Peyer's patch (tissue), 4 donors: ENCODE data around the gene C2orf92. TPM values are rescaled to one million over a fixed set of nuclear protein-coding genes. Genes with fewer than 3 reads are reported as not detected.

Experiments
- DNase-seq, 3 donors: peaks; one replicate each; pipeline ENCODE4 v3.0.0-alpha.2; 2017 to 2019
- H3K27ac ChIP-seq, 4 donors: fragments of 200-600 bp; sonication (generic); one replicate each; pipeline ENCODE4 v1.5.1; 2016 to 2019
- H3K27me3 ChIP-seq, 2 donors: fragments of 200-600 bp; sonication (generic); one replicate each; pipeline ENCODE4 v1.5.1; 2019
- H3K36me3 ChIP-seq, 3 donors: fragments of 200-600 bp; sonication (generic); one replicate each; pipeline ENCODE4 v1.5.1; 2016 to 2019
- H3K4me1 ChIP-seq, 4 donors: fragments of 200-600 bp; sonication (generic); one replicate each; pipeline ENCODE4 v1.5.1; 2016 to 2019
- H3K4me3 ChIP-seq, 4 donors: fragments of 200-600 bp; sonication (generic); 1 replicate in 3 of 4; 2 replicates in 1 of 4; pipeline ENCODE4 v1.5.1; 2016 to 2019; ENCODE audit warnings: mild to moderate bottlenecking in 1 of 4
- H3K9me3 ChIP-seq, 4 donors: fragments of 200-600 bp; sonication (generic); one replicate each; pipeline ENCODE4 v1.5.1; 2016 to 2019; ENCODE audit warnings: mild to moderate bottlenecking in 1 of 4
- POLR2A ChIP-seq, 2 donors: fragments of 450-650 bp; IDR thresholded peaks; one replicate each; pipeline ENCODE4 v1.5.1; 2017; ENCODE audit warnings: antibody characterized with exemption in 2 of 2, mild to moderate bottlenecking in 2 of 2, moderate library complexity in 2 of 2
- total RNA-seq, 4 donors: library from RNA; depleted of rRNA; stranded (reverse); fragments of >200 nt; gene quantifications; one replicate each; pipeline ENCODE4 v1.1.0, GENCODE V29; 2016
- TF ChIP-seq, protein P1 (sequence below), 6 experiments: fragments of 450-650 bp in 4 of 6; fragments of 200-600 bp in 2 of 6; sonication (generic) in 1 of 6; IDR thresholded peaks; one replicate each; pipeline ENCODE4 v1.5.1; 2017 to 2019; ENCODE audit warnings: antibody characterized with exemption in 6 of 6, mild to moderate bottlenecking in 3 of 6, moderate library complexity in 1 of 6

C2orf92 gene
- total RNA-seq, 4 donors from 2014 or later: 5.3 to 70.1 (median 25.5) TPM

DNA sequence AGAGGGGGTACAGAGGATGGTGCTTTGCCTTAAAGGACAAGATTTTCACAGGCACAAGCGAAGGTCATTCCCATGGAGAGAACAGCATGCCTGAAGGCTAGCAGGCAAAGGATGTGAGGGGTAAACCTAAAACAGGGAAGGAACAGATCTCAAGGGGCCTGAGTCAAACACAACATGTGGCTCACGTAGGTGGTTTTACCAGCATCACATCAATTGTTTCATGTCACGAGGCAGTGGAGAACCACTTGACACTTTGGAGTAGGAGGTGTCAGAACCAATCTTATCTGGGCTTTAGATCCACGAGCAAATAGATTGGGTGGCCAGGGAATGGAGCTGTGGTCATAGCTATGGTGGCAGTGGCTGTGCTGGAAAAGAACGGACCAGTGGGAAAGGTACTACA lies 15.2 kb upstream of the C2orf92 start:
- DNase-seq: no peak
- Histone ChIP-seq H3K27ac (no peak overlapping the region), H3K36me3 (peaks cover 0 to 44% (median 0%) of the 10 kb centered on the region in 3 donors), H3K4me3 (no peak overlapping the region), H3K9me3 (no peaks in the 10 kb centered on the region), H3K4me1 (peaks cover 0 to 6% (median 0%) of the 10 kb centered on the region in 4 donors), H3K27me3 (no peaks in the 10 kb centered on the region)
- TF ChIP-seq, protein P1, sequence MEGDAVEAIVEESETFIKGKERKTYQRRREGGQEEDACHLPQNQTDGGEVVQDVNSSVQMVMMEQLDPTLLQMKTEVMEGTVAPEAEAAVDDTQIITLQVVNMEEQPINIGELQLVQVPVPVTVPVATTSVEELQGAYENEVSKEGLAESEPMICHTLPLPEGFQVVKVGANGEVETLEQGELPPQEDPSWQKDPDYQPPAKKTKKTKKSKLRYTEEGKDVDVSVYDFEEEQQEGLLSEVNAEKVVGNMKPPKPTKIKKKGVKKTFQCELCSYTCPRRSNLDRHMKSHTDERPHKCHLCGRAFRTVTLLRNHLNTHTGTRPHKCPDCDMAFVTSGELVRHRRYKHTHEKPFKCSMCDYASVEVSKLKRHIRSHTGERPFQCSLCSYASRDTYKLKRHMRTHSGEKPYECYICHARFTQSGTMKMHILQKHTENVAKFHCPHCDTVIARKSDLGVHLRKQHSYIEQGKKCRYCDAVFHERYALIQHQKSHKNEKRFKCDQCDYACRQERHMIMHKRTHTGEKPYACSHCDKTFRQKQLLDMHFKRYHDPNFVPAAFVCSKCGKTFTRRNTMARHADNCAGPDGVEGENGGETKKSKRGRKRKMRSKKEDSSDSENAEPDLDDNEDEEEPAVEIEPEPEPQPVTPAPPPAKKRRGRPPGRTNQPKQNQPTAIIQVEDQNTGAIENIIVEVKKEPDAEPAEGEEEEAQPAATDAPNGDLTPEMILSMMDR (IDR thresholded peaks at IDR 0.05): no peak
- TF ChIP-seq POLR2A (IDR thresholded peaks at IDR 0.05): no peak

DNA sequence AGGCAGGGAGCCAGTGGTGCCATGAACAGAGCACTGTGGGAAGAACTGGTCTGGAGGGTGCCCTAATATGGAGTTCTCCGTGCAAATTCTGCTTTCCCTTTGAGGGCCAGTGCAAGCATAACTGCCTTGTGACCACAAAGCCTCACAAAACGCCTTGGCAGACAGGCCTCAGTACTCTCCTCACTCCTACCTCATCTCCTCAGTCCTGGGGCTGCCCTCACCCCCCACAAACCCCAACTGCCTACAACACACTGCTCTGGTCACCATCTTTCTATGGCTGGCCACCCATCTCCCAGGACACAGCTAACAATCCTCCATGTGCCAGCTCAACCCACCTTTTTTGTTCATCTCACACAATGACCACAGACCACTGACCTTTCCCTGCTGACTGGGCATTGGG lies 14.7 kb upstream of the C2orf92 start:
- no peaks in the 10 kb centered on the region for H3K9me3 ChIP-seq
- no peak overlapping the region for H3K27ac ChIP-seq
- H3K36me3 ChIP-seq: peaks cover 0 to 46% (median 0%) of the 10 kb centered on the region in 3 donors
- H3K4me3 ChIP-seq: no peak overlapping the region
- DNase-seq: no peak
- no peaks in the 10 kb centered on the region for H3K27me3 ChIP-seq
- peaks cover 0 to under 1% (median 0%) of the 10 kb centered on the region in 4 donors for H3K4me1 ChIP-seq
- TF ChIP-seq, protein P1 (IDR thresholded peaks at IDR 0.05): no peak
- TF ChIP-seq POLR2A (IDR thresholded peaks at IDR 0.05): no peak

- H3K27me3 ChIP-seq: no peaks in the 10 kb centered on the region
- H3K4me3 ChIP-seq: no peak overlapping the region
- no peak overlapping the region for H3K27ac ChIP-seq
- TF ChIP-seq POLR2A (IDR thresholded peaks at IDR 0.05): no peak
- TF ChIP-seq, protein P1 (IDR thresholded peaks at IDR 0.05): no peak
- H3K9me3 ChIP-seq: no peaks in the 10 kb centered on the region
- H3K36me3 ChIP-seq: peaks cover 0 to 51% (median 0%) of the 10 kb centered on the region in 3 donors
- no peak for DNase-seq
- H3K4me1 ChIP-seq: peaks cover 0 to 6% (median 0%) of the 10 kb centered on the region in 4 donors
Measured at GRCh38 chr2:97656129-97656755, 13.3 kb upstream of the C2orf92 start.

DNA sequence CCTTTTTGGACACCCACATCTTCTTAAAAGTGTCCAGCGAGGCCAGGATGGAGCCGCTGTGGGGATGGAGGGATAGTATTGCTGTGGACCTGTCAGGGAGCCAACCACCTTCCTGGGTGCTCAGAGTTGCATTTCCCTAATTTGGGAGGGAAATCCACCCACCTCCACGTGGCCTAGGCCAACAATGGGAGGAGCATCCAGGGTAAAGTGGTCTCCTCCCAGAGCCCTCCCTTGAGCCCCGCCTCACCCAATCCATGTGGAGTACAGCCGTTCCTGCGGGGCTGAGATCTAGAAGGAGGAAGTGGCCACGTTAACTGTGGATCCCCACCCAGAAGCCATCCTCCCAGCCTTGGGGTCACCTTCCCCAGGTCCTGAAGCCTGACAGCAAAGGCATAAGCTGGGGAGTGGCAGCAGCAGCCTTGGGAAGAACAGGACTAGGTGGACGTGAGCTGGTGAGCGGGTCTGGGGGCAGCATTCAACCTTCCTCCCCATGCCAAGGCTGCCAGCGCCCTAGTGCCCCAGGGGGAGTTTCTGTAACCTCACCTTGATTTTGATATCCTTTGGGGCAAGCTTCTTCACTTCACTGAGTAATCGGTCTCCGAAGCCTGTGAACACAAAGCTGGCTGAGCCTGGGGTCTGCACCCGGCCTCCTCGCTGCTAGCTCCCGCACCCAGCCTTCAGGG lies 12.5 kb upstream of the C2orf92 start:
- no peak for DNase-seq
- no peak for TF ChIP-seq POLR2A (IDR thresholded peaks at IDR 0.05)
- Histone ChIP-seq H3K36me3 (peaks cover 0 to 51% (median 0%) of the 10 kb centered on the region in 3 donors), H3K4me1 (peaks cover 0 to 14% (median 4%) of the 10 kb centered on the region in 4 donors), H3K27me3 (no peaks in the 10 kb centered on the region), H3K4me3 (no peak overlapping the region), H3K9me3 (no peaks in the 10 kb centered on the region), H3K27ac (no peak overlapping the region)

DNA sequence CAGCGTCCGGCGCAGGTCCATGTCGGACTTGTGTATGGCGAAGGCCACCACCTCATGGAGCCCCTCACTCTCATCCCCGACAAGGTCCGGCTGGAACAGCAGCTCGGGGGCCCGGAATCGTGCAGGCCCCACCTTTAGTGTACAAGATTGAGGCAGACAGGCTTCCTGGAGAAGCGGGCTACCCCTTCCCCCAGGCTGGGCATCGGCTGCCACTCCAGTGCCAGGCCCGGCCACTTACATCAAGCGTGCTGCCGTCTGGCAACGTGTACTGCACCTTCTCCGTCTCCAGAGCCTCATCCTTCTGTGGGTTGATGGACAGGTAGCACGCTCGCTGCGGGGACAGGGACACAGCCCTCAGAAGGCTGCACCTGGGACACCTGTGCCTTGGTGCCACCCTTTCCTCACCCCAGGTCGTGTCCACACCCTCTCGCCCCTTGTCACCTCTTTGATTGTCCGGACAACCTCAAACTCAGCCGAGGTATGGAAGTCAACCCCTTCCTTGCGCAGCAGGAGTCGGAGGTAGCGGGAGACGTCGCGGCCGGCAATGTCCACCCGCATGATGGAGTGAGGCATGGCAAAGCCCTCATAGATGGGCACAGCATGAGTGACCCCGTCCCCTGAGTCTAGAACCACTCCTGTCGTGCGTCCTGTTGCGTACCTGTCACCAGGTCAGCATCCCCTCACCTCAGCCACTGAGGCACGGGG lies 11.4 kb upstream of the C2orf92 start:
- H3K27me3 ChIP-seq: no peaks in the 10 kb centered on the region
- peaks cover 0 to 51% (median 0%) of the 10 kb centered on the region in 3 donors for H3K36me3 ChIP-seq

More for the DNA sequence above, 11.4 kb upstream of the C2orf92 start:
- H3K27ac ChIP-seq: no peak overlapping the region
- no peak overlapping the region for H3K4me3 ChIP-seq
- H3K4me1 ChIP-seq: peaks cover 0 to 25% (median 11%) of the 10 kb centered on the region in 4 donors
- DNase-seq: no peak
- TF ChIP-seq, protein P1 (IDR thresholded peaks at IDR 0.05): no peak
- TF ChIP-seq POLR2A (IDR thresholded peaks at IDR 0.05): no peak
- no peaks in the 10 kb centered on the region for H3K9me3 ChIP-seq
